Activated CD4-positive, alpha-beta T cell treated with anti-CD3 and anti-CD28 coated beads, Interleukin-2, amount 50 U/mL, for 24 hours (primary cell): Measurements from ENCODE around the gene MERTK.
"Not testable (repeated sequence)": the region's sequence is repeated elsewhere in the genome, so short reads cannot be mapped to it uniquely, and the experiment has no call there.

ENCODE experiments used
- DNase-seq, 2 donors: peaks; one replicate each; pipeline ENCODE4 v3.0.0-alpha.2; 2020; ENCODE audit warnings: low read depth in 1 of 2, low spot score in 1 of 2

The MERTK gene

GRCh38 chr2:111897924-111898702 is at the start of gene MERTK:
Gene MERTK (plus strand): TSS chr2:111898607. CDS start chr2:111898736, 129 bp downstream.
- peak; percentile 31 to 32 for DNase-seq

DNA sequence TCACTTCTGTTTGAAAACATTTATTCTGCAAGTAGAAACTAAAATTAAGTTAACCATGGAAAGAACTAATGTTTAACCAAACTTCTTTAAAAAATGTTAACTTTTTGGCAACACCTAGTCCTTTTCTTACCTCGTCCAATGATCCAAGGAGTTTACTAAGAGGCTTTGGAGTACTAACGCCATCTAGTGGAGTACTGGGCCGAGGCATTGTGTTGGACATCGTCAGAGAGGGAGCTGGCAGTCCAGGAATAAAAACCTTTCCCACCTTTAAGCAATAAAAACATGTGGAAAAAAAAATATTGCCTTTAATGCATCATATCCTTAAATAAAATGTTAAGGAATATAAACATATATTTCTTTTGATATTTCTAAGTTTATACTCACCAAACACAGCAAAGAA is 47.8 kb upstream of the MERTK start:
- DNase-seq, result not testable (repeated sequence)

GRCh38 chr2:111852544-111852943 is 45.9 kb upstream of the MERTK start:
- not testable (repeated sequence) for DNase-seq

- not testable (repeated sequence) for DNase-seq
Measured at GRCh38 chr2:111860005-111860404, 38.4 kb upstream of the MERTK start.

DNA sequence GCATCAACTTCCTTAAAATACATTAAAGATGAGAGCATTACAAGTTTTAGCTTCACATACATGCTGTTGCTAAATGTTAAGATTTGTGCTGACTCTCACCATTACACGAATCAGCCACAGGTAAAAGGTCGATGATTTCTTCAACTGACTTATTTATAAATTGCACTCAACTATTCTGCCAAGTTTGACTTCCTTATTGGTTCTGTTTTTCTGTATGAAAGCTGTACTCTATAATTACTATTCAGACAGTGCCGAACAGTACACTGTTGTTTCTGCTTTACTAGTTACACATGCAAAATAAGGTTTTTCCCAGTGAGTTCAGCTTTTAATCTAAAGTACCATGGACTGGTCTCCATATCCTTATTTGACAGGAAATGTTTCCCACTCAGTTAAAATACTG is 33.3 kb upstream of the MERTK start:
- not testable (repeated sequence) for DNase-seq

- not testable (repeated sequence) for DNase-seq
Measured at GRCh38 chr2:111872806-111873205, 25.6 kb upstream of the MERTK start.

GRCh38 chr2:111883661-111884591 is 14.5 kb upstream of the MERTK start, which contains the start of gene ANAPC1:
Gene ANAPC1 (minus strand): TSS chr2:111884193. CDS start chr2:111880825, 3,368 bp downstream.
- peak; percentile 75 to 84 for DNase-seq

DNA sequence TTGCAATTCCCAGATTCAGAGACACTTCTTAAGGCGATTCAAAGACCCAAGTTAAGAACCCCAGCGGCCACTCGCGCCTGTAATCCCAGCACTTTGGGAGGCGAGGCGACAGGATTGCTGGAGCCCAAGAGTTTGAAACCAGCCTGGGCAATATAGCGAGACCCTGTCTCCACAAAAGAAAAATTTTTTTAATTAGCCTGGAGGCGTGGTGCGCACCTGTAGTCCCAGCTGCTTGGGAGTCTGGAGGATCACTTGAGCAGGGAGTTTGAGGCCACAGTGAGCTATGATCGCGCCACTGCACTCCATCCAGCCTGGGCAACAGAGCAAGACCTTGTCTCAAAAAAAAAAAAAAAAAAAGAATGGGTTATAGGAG is 13.8 kb upstream of the MERTK start:
- no peak for DNase-seq

- no peak for DNase-seq
Measured at GRCh38 chr2:111896024-111896423, 2.4 kb upstream of the MERTK start.

- no peak for DNase-seq
Measured at GRCh38 chr2:111896576-111896975, 1.8 kb upstream of the MERTK start.

GRCh38 chr2:111897630-111897923 is 830 bp upstream of the MERTK start:
- DNase-seq, result no peak

DNA sequence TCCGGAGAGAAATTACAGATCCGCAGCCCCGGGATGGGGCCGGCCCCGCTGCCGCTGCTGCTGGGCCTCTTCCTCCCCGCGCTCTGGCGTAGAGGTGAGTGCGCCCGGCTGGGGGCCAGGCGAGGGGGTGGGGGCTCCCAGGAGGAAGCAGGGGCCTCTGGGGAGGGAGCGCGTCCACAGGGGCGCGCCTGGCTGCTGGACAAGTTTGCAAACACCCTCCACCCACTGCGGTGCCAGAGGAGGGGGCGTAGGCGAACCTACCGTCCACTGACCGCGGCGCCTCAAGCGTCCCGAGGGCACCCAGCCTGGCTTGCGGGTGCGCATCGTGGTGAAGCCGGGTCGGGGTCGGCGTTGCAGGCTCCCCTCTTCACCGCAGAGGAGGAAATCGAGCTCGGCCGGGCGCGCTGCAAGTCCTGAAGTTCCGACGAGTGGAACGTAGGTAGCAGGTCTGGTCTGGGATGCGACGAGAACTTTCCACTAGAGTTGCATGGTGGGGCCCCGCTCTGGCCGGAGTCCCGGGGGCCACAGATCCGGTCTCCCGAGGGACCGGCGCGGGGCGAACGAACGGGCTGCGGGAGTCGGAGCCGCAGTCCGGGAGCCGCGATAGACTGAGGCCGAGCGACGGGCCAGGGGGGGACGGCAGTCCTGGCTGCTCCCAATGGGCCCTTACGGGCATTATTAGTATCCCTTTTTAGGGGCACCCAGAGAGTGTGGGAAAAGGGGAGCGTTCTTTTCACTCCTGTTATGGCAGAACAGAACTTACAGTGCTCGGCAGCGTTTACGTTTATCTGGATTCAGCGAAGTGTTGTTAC is 502 bp downstream of the MERTK start:
- DNase-seq, result peak in 1 of 2 donors; percentile 11

GRCh38 chr2:111900859-111901258 is 2.5 kb downstream of the MERTK start:
- DNase-seq, result no peak

DNA sequence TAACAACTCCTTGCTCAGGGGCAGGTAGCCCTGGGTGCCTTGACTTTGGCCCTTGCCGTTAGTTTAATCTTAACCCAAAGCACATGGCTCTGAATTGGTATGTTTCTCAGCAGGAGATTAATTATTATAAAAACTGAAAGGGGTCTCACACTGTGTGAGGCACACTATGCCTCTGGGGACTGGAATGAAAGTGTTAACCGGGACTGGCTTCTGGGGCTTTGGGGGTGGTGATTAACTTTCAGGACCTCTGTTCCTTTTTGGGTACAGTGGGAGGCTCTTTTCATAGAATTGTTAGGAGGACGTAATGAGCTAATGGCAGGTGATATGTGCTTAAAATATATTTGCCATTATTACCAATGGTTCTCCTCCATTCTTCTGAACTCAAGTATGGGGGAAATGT is 5.1 kb downstream of the MERTK start:
- DNase-seq, result no peak

- no peak for DNase-seq
Measured at GRCh38 chr2:111903930-111904439, 5.6 kb downstream of the MERTK start.

DNA sequence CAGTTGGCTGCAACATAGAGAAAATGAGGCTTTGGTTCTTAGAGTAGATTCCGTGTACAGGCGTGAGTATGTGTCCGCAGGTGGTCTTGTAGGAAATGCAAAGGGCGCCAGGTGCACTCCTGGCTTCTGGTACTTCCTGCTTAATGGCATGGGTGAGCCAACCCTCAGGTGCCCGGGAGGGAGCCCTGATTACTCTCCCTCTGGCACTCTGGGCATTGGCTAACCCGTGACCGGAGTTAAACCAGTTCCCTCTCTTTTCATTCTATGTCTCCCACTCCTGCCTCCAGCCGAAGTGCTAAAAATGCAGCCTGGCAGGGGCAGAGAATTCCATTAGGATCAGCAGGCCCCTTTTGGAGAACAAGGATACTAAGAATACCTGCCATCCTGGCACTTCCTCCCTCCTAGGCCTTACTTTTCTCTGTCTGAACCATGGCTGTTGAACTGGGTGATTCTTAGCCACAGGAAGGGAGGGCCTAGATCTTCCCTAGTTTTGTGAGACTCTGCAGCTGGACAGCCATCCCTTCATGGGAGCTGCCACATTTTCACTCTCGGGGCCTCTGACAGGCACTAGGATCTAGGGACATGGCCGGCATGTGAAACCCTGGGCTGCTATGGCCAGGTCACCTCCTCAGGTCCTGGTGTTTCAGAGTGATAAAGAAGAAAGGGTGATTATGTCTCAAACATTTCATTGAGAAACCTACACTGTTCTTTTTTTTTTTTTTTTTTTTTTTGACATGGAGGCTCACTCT is 6.5 kb downstream of the MERTK start:
- no peak for DNase-seq

GRCh38 chr2:111905475-111905869 is 7.1 kb downstream of the MERTK start:
- not testable (repeated sequence) for DNase-seq

GRCh38 chr2:111905990-111906735 is 7.8 kb downstream of the MERTK start:
- DNase-seq, result no peak

DNA sequence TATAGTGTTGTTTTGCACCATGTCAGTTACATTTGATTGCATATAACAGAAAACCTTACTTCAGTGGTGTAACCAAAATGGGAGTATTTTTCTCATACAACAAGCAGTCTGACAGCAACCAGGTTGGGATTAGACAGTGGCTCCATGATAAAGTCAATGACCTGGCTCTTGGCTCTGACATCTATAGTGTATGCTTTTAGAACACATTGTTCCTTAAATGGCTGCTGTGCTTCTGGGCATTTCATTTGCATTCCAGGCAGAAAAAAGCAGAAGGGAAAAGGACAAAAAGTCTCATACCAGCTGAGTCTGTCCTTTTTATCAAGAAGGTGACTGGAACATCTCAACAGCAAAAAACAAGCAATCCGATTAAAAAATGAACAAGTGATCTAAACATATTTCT is 10.2 kb downstream of the MERTK start:
- no peak for DNase-seq

GRCh38 chr2:111909079-111909478 is 10.7 kb downstream of the MERTK start:
- no peak for DNase-seq
